HEK293 (cell line): Measurements from ENCODE around the gene TSR3.

Experiments
- CTCF ChIA-PET: fragments of 350-600 bp; formaldehyde crosslinking; extraction: SDS; loops from one replicate; lab custom pipeline; 2021; ENCODE audit warnings: antibody characterized with exemption; lab: Yijun Ruan, JAX
- POLR2A ChIA-PET: fragments of 300-600 bp; formaldehyde crosslinking; extraction: SDS; loops from one replicate; lab custom pipeline; 2020; ENCODE audit warnings: antibody characterized with exemption, inconsistent platforms; lab: Yijun Ruan, JAX
- H3K27ac ChIP-seq: fragments of 200-500 bp; sonication (Bioruptor generic); 2 replicates; pipeline ENCODE4 v1.5.1; 2014; ENCODE audit warnings: low read depth, low read length, control low read depth, inconsistent platforms; ENCODE audit errors: extremely low read depth
- H3K36me3 ChIP-seq, 2 experiments: fragments of 200-500 bp in 1 of 2; sonication (Bioruptor generic) in 1 of 2; 1 replicate in 1 of 2; 2 replicates in 1 of 2; pipeline ENCODE4 v1.5.1; 2014 to 2017; ENCODE audit warnings: inconsistent platforms in 2 of 2, low read length in 2 of 2; ENCODE audit not compliant: control insufficient read depth in 2 of 2, insufficient read depth in 1 of 2
- H3K4me1 ChIP-seq: fragments of 200-500 bp; sonication (Bioruptor generic); 2 replicates; pipeline ENCODE4 v1.5.1; 2014; ENCODE audit warnings: mild to moderate bottlenecking, low read length, inconsistent platforms; ENCODE audit not compliant: control insufficient read depth, insufficient read depth
- H3K4me3 ChIP-seq: 2 replicates; pipeline ENCODE4 v1.5.1; 2011; ENCODE audit warnings: low read depth, mild to moderate bottlenecking, control low read depth, low read length, moderate library complexity
- H3K9me3 ChIP-seq: fragments of 200-500 bp; sonication (Bioruptor generic); 2 replicates; pipeline ENCODE4 v1.5.1; 2014; ENCODE audit warnings: low read depth, low read length, inconsistent platforms; ENCODE audit not compliant: control insufficient read depth, insufficient read depth
- PRDM2 ChIP-seq: fragments of 450-650 bp; formaldehyde crosslinking; IDR thresholded peaks from 2 replicates; pipeline ENCODE4 v1.5.1; 2016; ENCODE audit warnings: missing biosample characterization, missing genetic modification characterization, borderline replicate concordance
- SP7 ChIP-seq: fragments of 450-650 bp; formaldehyde crosslinking; IDR thresholded peaks from 2 replicates; pipeline ENCODE4 v1.5.1; 2016; ENCODE audit warnings: missing biosample characterization, missing genetic modification characterization
- ZFP69B ChIP-seq: fragments of 450-650 bp; formaldehyde crosslinking; IDR thresholded peaks from 2 replicates; pipeline ENCODE4 v1.5.1; 2016; ENCODE audit warnings: missing biosample characterization, missing genetic modification characterization
- ZNF18 ChIP-seq: fragments of 450-650 bp; formaldehyde crosslinking; IDR thresholded peaks from 2 replicates; pipeline ENCODE4 v1.5.1; 2016; ENCODE audit warnings: missing biosample characterization, missing genetic modification characterization
- ZNF280C ChIP-seq: fragments of 450-650 bp; formaldehyde crosslinking; IDR thresholded peaks from 2 replicates; pipeline ENCODE4 v1.5.1; 2016; ENCODE audit warnings: missing biosample characterization, missing genetic modification characterization
- ZNF354C ChIP-seq: fragments of 450-650 bp; formaldehyde crosslinking; IDR thresholded peaks from 2 replicates; pipeline ENCODE4 v1.5.1; 2016; ENCODE audit warnings: missing biosample characterization, missing genetic modification characterization, low read depth, borderline replicate concordance
- ZNF513 ChIP-seq: fragments of 450-650 bp; IDR thresholded peaks from 2 replicates; pipeline ENCODE4 v1.5.1; 2018; ENCODE audit warnings: missing biosample characterization, missing genetic modification characterization
- ZNF596 ChIP-seq: fragments of 450-650 bp; IDR thresholded peaks from 2 replicates; pipeline ENCODE4 v1.5.0; 2018; ENCODE audit warnings: missing biosample characterization, mild to moderate bottlenecking, missing genetic modification characterization, moderate library complexity
- ZXDB ChIP-seq: fragments of 450-650 bp; formaldehyde crosslinking; IDR thresholded peaks from 2 replicates; pipeline ENCODE4 v1.5.1; 2016; ENCODE audit warnings: missing biosample characterization, missing genetic modification characterization

TSR3 gene

GRCh38 chr16:1317479-1318267, 34.0 kb downstream of the TSR3 start:
- CTCF ChIA-PET = interaction anchor here (0.6 to 0.9 kb wide), 2 partner anchors 31 to 37 kb away, joined by 3 to 5 read pairs; no protein-coding TSS in a partner anchor

More at GRCh38 chr16:1317479-1318267, 34.0 kb downstream of the TSR3 start:
- Histone ChIP-seq H3K9me3 (no peaks in the 10 kb centered on the region), H3K4me3 (no peak overlapping the region), H3K36me3 (peaks cover 25 to 92% of the 10 kb centered on the region in 2 experiments; a peak in 2 of 3 replicates), H3K4me1 (no peaks in the 10 kb centered on the region), H3K27ac (no peak overlapping the region)
- POLR2A ChIA-PET = interaction anchor here (1.3 kb wide), 1 partner anchor 20 kb away, joined by 3 read pairs; no protein-coding TSS in a partner anchor
- no peak for TF ChIP-seq ZNF354C (tag by site-specific recombination)
- TF ChIP-seq ZXDB (tag by site-specific recombination) = no peak
- TF ChIP-seq ZNF596 (tag by site-specific recombination) = no peak
- TF ChIP-seq PRDM2 = no peak
- no peak for TF ChIP-seq ZFP69B (tag by site-specific recombination)
- TF ChIP-seq ZNF280C (tag by site-specific recombination) = no peak
- TF ChIP-seq ZNF18 (tag by site-specific recombination) = no peak
- TF ChIP-seq ZNF513 (tag by site-specific recombination) = no peak
- TF ChIP-seq SP7 (tag by site-specific recombination) = no peak
